Measurements from ENCODE around the gene SLC6A4.

- TF ChIP-seq POLR2A (IDR thresholded peaks at IDR 0.05; ENCODE audit: low read length) (no peak), GATA1 (IDR thresholded peaks at IDR 0.05; ENCODE audit: low read depth, low read length) (no peak)
These were observed 37.9 kb upstream of the SLC6A4 start for GRCh38 chr17:30273373-30273772.
